ENCODE data around the gene RAB3D. TPM values are rescaled to one million over a fixed set of nuclear protein-coding genes. Genes with fewer than 3 reads are reported as not detected.
A peak's percentile ranks its signal among the peaks of the same experiment; 100 is the strongest.

The RAB3D gene
- total and polyA plus RNA-seq, 3 donors from 2014 or later = 4.5 to 9.8 (median 6.7) TPM

GRCh38 chr19:11361771-11362731 lies 22.6 kb upstream of the RAB3D start:
- no peak for DNase-seq
- TF ChIP-seq CTCF (IDR thresholded peaks at IDR 0.05) (no peak), POLR2A (IDR thresholded peaks at IDR 0.05) (no peak)
- no peaks in the 10 kb centered on the region for H3K4me1 ChIP-seq
- H3K27ac ChIP-seq = no peak overlapping the region
- no peak overlapping the region for H3K4me3 ChIP-seq
- WGBS, 2 donors = 65 to 80% methylated on average over 34 to 35 of the region's 35 CpGs
- H3K36me3 ChIP-seq (ENCODE audit: low read depth, missing control alignments) = no peaks in the 10 kb centered on the region
- no peaks in the 10 kb centered on the region for H3K9me3 ChIP-seq
- no peaks in the 10 kb centered on the region for H3K27me3 ChIP-seq
- intact Hi-C loops (cut with DNase I; ENCODE audit: low total_unique reads) = no loop called here

- peaks cover under 1% of the 10 kb centered on the region for H3K4me1 ChIP-seq
- intact Hi-C loops (cut with DNase I; ENCODE audit: low total_unique reads) = no loop called here
- H3K4me3 ChIP-seq = no peak overlapping the region
- 57% methylated on average over 9 to 41 of the region's 43 CpGs for WGBS, 2 donors
- no peaks in the 10 kb centered on the region for H3K36me3 ChIP-seq (ENCODE audit: low read depth, missing control alignments)
- peak; percentile 69 for DNase-seq
- no peaks in the 10 kb centered on the region for H3K27me3 ChIP-seq
- TF ChIP-seq POLR2A (IDR thresholded peaks at IDR 0.05) (no peak), CTCF (IDR thresholded peaks at IDR 0.05) (no peak)
- H3K9me3 ChIP-seq = no peaks in the 10 kb centered on the region
- H3K27ac ChIP-seq = no peak overlapping the region
These were observed 21.7 kb upstream of the RAB3D start for GRCh38 chr19:11361037-11361770.

- Histone ChIP-seq H3K27me3 (no peaks in the 10 kb centered on the region), H3K9me3 (no peaks in the 10 kb centered on the region), H3K36me3 (ENCODE audit: low read depth, missing control alignments) (no peaks in the 10 kb centered on the region), H3K27ac (no peak overlapping the region), H3K4me1 (peaks cover 7% of the 10 kb centered on the region), H3K4me3 (no peak overlapping the region)
- TF ChIP-seq CTCF (IDR thresholded peaks at IDR 0.05) (no peak), POLR2A (IDR thresholded peaks at IDR 0.05) (no peak)
- DNase-seq = no peak
- 90 to 92% methylated on average over 11 of the region's 11 CpGs for WGBS, 2 donors
- intact Hi-C loops (cut with DNase I; ENCODE audit: low total_unique reads) = no loop called here
These were observed 20.0 kb upstream of the RAB3D start for GRCh38 chr19:11359421-11359820.

GRCh38 chr19:11356676-11357550 lies 17.5 kb upstream of the RAB3D start:
- no peak overlapping the region for H3K27ac ChIP-seq
- intact Hi-C loops (cut with DNase I; ENCODE audit: low total_unique reads) = no loop called here
- H3K36me3 ChIP-seq (ENCODE audit: low read depth, missing control alignments) = no peaks in the 10 kb centered on the region
- no peak overlapping the region for H3K4me3 ChIP-seq
- H3K9me3 ChIP-seq = no peaks in the 10 kb centered on the region
- H3K4me1 ChIP-seq = peaks cover 7% of the 10 kb centered on the region
- DNase-seq = no peak
- no peak for TF ChIP-seq POLR2A (IDR thresholded peaks at IDR 0.05)
- no peak for TF ChIP-seq CTCF (IDR thresholded peaks at IDR 0.05)
- no peaks in the 10 kb centered on the region for H3K27me3 ChIP-seq
- 82 to 86% methylated on average over 9 to 11 of the region's 11 CpGs for WGBS, 2 donors
